T47D (cell line): ENCODE results near the gene UBASH3B.

Experiments
- DNase-seq, 2 experiments: peaks; one replicate each; pipeline versions ENCODE4 v3.0.0 to v3.0.0-alpha.2; 2011 to 2012; ENCODE audit warnings: low read depth in 1 of 2, low spot score in 1 of 2
- JUND ChIP-seq: IDR thresholded peaks from 2 replicates; pipeline ENCODE4 v1.6.1; 2012; ENCODE audit warnings: low read depth
- in situ Hi-C: cut with HindIII; loops from 2 replicates; pipeline ENCODE4 v1.10.0; 2016; ENCODE audit warnings: low sequenced_read_pairs, low pct_unique_long_range_greater_than_20kb

Gene UBASH3B

GRCh38 chr11:122751292-122752070 is 96.0 kb downstream of the UBASH3B start:
- no peak for DNase-seq
- in situ Hi-C loops: no loop called here
- TF ChIP-seq JUND: no peak

GRCh38 chr11:122754028-122754427 is 98.5 kb downstream of the UBASH3B start:
- no peak for TF ChIP-seq JUND
- no peak for DNase-seq
- in situ Hi-C loops: no loop called here

DNA sequence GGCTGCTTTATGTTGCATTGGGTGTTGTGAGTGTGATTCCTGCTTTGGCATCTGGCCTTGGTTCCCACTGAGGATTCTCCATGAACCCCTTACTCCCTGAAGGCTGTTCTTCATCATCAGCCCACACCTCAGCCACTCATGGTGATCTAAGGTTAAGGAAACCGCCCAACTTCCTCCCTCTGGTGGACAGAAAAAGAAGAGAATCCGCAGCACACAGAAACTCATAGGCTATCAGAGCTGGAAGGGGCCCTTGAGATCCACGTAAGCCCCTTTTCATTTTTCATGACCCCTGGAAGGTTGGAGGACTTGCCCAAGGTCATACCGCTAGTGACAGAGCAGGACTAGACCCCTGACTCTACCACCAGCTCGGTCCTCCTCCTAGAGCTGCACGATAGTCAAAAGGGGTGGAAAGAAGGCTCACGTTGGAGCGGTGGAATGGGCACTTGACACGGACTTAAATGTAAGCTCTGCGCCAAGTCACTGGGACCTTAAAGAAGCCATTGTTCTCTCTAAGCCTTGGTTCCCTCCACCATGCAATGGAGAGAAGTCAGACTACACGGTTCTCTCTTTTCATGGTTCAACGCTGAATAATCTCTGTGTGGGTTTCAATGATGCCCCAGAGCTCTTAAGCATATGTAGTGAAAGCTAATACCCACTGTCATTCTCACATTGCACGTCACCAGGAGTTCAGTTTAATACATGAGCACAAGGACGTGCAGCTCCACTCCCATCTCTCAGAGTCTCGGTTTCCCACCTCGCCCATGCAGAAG is 99.2 kb downstream of the UBASH3B start:
- DNase-seq: peak; percentile 34 to 71
- in situ Hi-C loops: no loop called here
- TF ChIP-seq JUND: no peak

DNA sequence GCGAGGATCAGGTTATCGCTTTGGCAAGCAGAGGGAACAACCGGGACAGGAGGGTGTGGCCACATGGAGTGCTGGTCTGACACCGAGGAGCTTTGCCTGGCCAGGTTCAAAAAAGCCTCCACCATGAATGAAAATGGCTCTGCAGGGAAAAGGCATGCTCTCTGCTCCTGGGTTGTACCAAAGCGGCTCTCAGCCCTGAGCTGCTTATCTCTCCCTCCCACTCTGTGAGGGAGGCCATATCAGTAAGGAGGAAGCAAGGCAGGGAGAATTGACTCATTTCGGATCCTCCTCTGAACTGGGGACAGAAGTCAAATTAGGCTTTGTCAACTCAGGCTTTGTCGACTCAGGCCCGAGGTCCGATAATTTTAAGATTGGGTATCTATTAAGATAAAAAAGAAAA is 99.9 kb downstream of the UBASH3B start:
- in situ Hi-C loops: no loop called here
- no peak for TF ChIP-seq JUND
- no peak for DNase-seq

DNA sequence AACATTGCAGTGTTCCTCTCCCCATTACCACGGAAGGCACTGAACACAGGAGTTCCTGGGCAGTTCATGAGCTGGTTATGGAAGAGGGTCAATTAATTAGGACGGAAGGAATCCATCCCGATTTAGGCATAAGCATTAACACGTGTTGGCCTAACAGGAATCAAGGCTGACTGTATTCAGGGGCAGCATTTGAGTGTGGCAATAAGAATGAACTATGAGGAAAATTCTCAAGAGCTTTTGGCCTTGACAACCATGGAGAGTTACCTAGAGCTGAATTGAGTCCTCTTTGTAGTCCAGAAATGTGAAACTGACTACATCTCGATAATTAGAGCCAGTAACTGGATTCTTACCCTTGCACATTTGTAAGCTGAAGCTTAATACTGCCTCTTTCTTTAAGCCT is 100.4 kb downstream of the UBASH3B start:
- TF ChIP-seq JUND: no peak
- in situ Hi-C loops: no loop called here
- DNase-seq: no peak

- DNase-seq: no peak
- TF ChIP-seq JUND: no peak
- in situ Hi-C loops: no loop called here
Measured at GRCh38 chr11:122756417-122756816, 100.9 kb downstream of the UBASH3B start.

GRCh38 chr11:122757201-122757600 is 101.7 kb downstream of the UBASH3B start:
- no peak for DNase-seq
- TF ChIP-seq JUND: no peak
- in situ Hi-C loops: no loop called here

GRCh38 chr11:122758339-122758738 is 102.8 kb downstream of the UBASH3B start:
- in situ Hi-C loops: no loop called here
- DNase-seq: no peak

GRCh38 chr11:122758974-122759373 is 103.5 kb downstream of the UBASH3B start:
- in situ Hi-C loops: no loop called here
- no peak for TF ChIP-seq JUND
- DNase-seq: no peak

More at GRCh38 chr11:122758339-122758738, 102.8 kb downstream of the UBASH3B start:
- no peak for TF ChIP-seq JUND

DNA sequence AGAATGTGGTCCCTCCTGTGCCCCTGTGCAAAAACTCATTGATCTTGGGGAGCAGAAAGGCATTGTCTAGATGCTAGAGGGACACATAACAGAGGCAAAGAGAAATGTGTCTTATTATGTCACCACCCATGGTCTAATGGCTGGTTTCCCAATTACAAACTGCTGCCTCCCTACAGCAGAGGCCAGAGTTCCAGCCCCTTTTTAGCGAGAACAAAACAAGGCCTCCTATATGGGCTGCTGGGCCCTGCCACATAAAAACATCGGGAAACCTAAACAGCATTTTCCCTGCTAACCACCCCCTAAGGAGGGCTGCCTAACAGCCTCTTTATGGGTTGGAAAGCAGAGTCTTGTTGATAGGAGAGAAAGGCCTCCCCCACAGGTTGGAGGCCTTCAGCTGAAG is 107.6 kb downstream of the UBASH3B start:
- no peak for TF ChIP-seq JUND
- no peak for DNase-seq
- in situ Hi-C loops: no loop called here

GRCh38 chr11:122764371-122765090 is 109.0 kb downstream of the UBASH3B start:
- TF ChIP-seq JUND: no peak
- in situ Hi-C loops: no loop called here
- no peak for DNase-seq

DNA sequence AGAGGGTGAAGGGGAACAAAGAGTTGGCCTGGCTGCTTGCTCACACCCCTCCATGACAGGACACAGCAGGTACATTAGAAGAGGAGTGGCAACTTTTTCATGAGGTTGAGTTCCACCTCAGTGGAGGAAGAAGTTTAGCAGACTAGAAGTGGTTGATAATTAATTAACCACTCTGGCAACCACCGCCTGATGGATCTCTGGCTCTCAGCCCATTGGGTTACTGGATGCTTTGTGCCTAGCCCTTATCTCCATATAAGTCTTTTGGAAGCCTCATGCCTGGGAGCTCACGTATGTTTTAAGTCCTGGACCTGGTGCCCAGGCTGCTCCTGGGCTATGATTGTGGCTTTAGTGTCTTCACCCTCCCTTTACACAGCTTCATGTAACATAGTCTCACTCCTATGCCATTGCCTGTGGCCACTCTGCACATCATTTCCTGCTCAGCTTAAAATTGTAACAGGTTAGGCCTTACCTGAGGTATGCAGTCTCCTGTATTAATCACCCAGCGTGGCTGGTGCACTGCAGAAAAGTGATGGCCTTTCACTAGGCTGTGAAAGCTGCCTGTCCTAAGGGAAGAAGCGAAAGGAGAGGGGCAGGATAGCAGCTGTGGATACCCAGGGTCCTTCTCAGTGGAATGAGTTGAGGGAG is 110.1 kb downstream of the UBASH3B start:
- no peak for DNase-seq
- in situ Hi-C loops: no loop called here
- no peak for TF ChIP-seq JUND
